NCI-H526 (cell line): ENCODE measurements around the gene ARAP1.

Source experiments
- DNase-seq, 2 experiments: peaks; one replicate each; lab custom pipeline; 2025; lab: John Stamatoyannopoulos, UW

The ARAP1 gene

GRCh38 chr11:72762641-72763304 is 10.6 kb upstream of the ARAP1 start:
- no peak for DNase-seq

GRCh38 chr11:72760539-72761405 is 8.6 kb upstream of the ARAP1 start:
- no peak for DNase-seq

- DNase-seq, result no peak
These were observed 7.3 kb upstream of the ARAP1 start for GRCh38 chr11:72759468-72759985.

- no peak for DNase-seq
These were observed 6.6 kb upstream of the ARAP1 start for GRCh38 chr11:72758690-72759389.

- DNase-seq, result no peak
These were observed 6.1 kb upstream of the ARAP1 start for GRCh38 chr11:72758304-72758689.

- DNase-seq, result no peak
These were observed 3.6 kb upstream of the ARAP1 start for GRCh38 chr11:72755713-72756285.

GRCh38 chr11:72754544-72755155 is 2.4 kb upstream of the ARAP1 start:
- no peak for DNase-seq

GRCh38 chr11:72754149-72754543 is 1.9 kb upstream of the ARAP1 start:
- no peak for DNase-seq

- no peak for DNase-seq
These were observed 1.3 kb upstream of the ARAP1 start for GRCh38 chr11:72753341-72754148.

- DNase-seq, result peak in 1 of 2 experiments; percentile 45
These were observed 806 bp downstream of the ARAP1 start for GRCh38 chr11:72751116-72752087.

GRCh38 chr11:72750556-72751115 is 1.6 kb downstream of the ARAP1 start:
- no peak for DNase-seq

GRCh38 chr11:72750086-72750485 is 2.1 kb downstream of the ARAP1 start:
- no peak for DNase-seq

GRCh38 chr11:72747289-72747855 is 4.8 kb downstream of the ARAP1 start:
- no peak for DNase-seq

GRCh38 chr11:72746821-72747220 is 5.4 kb downstream of the ARAP1 start:
- DNase-seq, result no peak

- no peak for DNase-seq
These were observed 6.2 kb downstream of the ARAP1 start for GRCh38 chr11:72745925-72746550.

- DNase-seq, result no peak
These were observed 6.7 kb downstream of the ARAP1 start for GRCh38 chr11:72745511-72745910.

- DNase-seq, result no peak
These were observed 7.7 kb downstream of the ARAP1 start for GRCh38 chr11:72744474-72744873.
